HEK293T (cell line): ENCODE data around the gene PDIA4.

Experiments used
- ARNT ChIP-seq: fragments of 450-650 bp; IDR thresholded peaks from 2 replicates; pipeline ENCODE4 v1.6.1; 2017; ENCODE audit warnings: mild to moderate bottlenecking
- BHLHE40 ChIP-seq: fragments of 450-650 bp; IDR thresholded peaks from 2 replicates; pipeline ENCODE4 v1.6.1; 2016; ENCODE audit warnings: mild to moderate bottlenecking, moderate library complexity, borderline replicate concordance
- CTBP1 ChIP-seq: fragments of 450-650 bp; IDR thresholded peaks from 2 replicates; pipeline ENCODE4 v1.6.1; 2016; ENCODE audit warnings: borderline replicate concordance
- ELF4 ChIP-seq: fragments of 450-650 bp; IDR thresholded peaks from 2 replicates; pipeline ENCODE4 v1.6.1; 2017; ENCODE audit warnings: antibody characterized with exemption
- FOXK2 ChIP-seq: fragments of 450-650 bp; IDR thresholded peaks from 2 replicates; pipeline ENCODE4 v1.6.1; 2016; ENCODE audit warnings: mild to moderate bottlenecking
- FOXM1 ChIP-seq: fragments of 450-650 bp; IDR thresholded peaks from 2 replicates; pipeline ENCODE4 v1.6.1; 2017; ENCODE audit warnings: mild to moderate bottlenecking, borderline replicate concordance
- HDGF ChIP-seq: fragments of 450-650 bp; IDR thresholded peaks from 2 replicates; pipeline ENCODE4 v1.6.1; 2017; ENCODE audit warnings: antibody characterized with exemption, borderline replicate concordance
- L3MBTL2 ChIP-seq: fragments of 450-650 bp; conservative IDR thresholded peaks from 2 replicates; pipeline ENCODE4 v1.6.1; 2016; ENCODE audit warnings: mild to moderate bottlenecking
- LEF1 ChIP-seq: fragments of 450-650 bp; IDR thresholded peaks from 2 replicates; pipeline ENCODE4 v1.6.1; 2017; ENCODE audit warnings: mild to moderate bottlenecking, borderline replicate concordance
- NFRKB ChIP-seq: fragments of 450-650 bp; IDR thresholded peaks from 2 replicates; pipeline ENCODE4 v1.6.1; 2016; ENCODE audit warnings: mild to moderate bottlenecking, moderate library complexity
- SP1 ChIP-seq: fragments of 450-650 bp; IDR thresholded peaks from 2 replicates; pipeline ENCODE4 v1.6.1; 2017
- SUZ12 ChIP-seq: fragments of 450-650 bp; IDR thresholded peaks from 2 replicates; pipeline ENCODE4 v1.6.1; 2016; ENCODE audit warnings: mild to moderate bottlenecking
- TARDBP ChIP-seq: fragments of 450-650 bp; IDR thresholded peaks from 2 replicates; pipeline ENCODE4 v1.6.1; 2016

DNA sequence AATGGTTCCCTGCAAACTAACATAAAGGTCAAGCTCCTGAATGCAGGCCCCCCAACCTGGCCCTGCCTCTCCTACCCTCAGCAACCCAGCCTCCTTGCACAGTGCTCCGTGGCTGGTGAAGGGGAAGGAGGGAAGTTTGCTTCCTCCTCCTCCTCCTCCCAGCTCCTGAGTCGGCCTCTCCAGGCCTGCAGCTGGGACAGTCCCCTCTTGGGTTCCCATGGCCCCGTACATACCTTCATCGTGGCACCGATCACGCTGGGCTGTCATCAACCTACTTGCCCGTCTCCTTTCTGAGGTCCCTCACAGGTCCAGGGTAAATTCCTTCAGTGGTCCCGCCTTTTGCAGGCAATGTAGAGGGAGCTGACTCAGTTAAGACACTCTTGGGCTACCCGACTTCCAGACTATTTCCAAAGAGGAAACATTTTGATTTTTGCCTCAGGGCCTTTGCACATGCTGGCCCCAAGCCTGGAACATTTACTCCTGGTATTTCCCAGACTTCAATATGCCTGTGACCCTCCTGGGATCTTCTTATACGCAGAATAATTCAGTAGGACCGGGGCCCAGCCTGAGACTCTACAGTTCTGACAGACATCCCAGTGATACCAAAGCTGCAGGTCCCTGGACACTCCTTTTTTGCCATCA lies 26.8 kb downstream of the PDIA4 start:
- TF ChIP-seq SUZ12 (no peak), TARDBP (no peak), FOXM1 (no peak), SP1 (no peak), FOXK2 (no peak), HDGF (no peak), ELF4 (no peak), BHLHE40 (no peak), CTBP1 (no peak), NFRKB (no peak), L3MBTL2 (no peak), ARNT (no peak), LEF1 (no peak)
